Cerebellar cortex (tissue), 1 donor: ENCODE data around the gene OLAH.

Experiments
- DNase-seq: peaks from one replicate; pipeline ENCODE4 v3.0.0-alpha.2; 2015; ENCODE audit warnings: low spot score

The OLAH gene

DNA sequence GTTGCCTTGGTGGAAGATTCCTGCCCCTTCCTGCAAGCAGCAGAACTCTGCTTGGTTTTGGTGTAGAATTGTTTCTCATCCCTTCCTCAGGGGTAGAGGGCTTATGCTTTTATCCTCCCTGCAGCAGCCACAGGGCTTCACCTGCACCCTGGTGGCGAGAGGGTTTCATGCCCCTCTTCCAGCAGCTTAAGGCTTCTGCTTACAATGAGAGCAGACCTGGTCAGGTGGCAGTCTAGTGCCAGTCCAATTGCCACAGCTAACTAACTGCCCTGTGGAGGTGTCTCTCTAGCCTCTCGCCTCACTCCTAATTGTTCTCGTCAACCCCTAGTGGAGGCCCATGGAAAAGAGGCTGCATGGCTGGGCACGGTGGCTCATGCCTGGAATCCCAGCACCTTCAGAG, 25.5 kb downstream of the OLAH start:
- no peak for DNase-seq

GRCh38 chr10:15072358-15072757, 28.6 kb downstream of the OLAH start:
- no peak for DNase-seq

DNA sequence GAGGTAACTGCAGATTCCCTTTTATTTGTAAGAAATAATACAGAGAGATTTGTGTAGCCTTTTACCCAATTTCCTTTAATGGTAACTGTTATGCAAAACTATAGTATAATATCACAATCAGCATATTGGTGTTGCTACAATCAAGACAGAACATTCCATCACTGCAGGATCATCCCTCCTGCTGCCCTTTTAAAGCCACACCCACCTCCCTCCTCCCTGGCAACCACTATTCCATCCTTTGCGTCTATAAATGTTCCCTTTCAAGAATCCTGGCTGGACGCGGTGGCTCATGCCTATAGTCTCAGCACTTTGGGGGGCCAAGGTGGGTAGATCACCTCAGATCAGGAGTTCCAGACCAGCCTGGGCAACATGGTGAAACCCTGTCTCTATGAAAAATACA, 31.7 kb downstream of the OLAH start:
- DNase-seq, result no peak

DNA sequence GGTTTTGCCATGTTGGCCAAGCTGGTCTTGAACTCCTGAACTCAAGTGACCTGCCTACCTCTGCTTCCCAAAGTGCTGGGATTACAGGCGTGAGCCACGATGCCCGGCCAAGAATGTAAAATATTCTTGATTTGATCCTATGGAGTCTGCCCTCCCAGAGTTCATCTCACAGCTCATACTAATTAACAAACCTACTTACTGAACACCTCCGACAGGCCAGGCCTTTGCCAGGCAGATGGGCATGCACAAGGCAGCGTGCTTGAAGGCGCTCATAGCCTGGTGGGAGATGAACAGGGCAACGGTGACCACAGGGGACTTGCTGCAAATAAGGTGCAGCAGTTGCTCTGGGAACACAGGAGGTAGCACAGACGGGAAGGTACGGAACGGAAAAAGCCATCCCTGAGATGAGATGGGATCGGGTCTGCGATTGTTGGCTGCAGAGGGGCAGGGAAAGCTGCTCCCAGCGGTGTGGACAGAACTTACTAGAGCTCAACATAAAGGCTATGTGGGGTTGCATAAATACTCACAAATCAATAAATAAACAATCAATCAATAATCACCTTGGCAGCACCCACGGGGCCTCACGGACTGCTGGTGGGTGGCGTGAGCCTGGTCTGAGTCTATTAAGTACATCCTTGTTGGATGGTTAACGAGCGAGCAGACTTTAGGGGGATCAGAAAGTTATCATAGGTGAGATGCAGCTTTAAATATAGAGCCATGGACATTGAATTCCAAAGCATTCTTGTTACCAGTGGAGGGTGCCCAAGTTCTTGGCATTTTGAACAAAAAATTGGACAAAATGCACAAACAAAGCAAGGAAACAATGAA, 40.1 kb downstream of the OLAH start:
- DNase-seq, result no peak

- peak; percentile 93 for DNase-seq
Measured at GRCh38 chr10:15084502-15084922, 40.8 kb downstream of the OLAH start.

DNA sequence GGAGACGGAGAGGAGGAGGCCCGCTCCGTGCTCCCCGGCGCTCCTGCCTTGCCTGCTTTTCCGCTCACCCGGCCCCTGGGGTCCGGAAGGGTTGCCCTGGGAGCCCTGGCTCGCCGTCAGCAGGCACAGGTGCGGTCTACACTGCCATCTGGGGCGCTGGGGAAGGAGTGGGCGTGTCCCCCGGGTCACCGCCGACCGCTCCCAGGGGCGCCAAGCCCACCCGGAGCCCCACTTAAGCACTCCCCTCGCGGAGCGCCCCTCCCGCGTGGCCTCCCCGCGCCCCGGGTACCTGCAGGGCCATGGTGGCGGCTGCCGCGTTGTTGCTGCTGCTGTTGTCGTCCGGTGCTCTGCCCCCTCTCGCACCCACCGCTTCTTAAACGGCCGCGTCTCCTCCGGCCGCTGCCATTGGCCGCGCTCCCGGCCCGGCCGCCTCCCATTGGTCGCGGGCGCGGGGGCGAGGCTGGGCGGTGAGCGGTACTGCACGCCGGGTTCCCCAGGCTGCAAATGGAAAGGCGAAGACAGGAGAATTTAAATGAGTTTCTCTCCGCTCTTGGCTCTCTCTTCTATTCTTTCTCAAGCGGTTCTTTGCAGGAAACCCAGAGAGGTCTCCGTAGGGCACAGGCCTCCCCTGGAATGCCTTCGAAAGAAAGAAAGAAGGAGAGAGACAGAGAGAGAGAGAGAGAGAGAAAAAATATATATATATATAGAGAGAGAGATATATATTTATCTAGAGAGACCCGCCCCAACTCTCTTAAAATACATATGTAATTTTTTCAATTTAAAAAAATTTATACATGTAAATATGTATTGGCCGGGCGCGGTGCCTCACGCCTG, 44.9 kb downstream of the OLAH start, which contains the start of gene ACBD7:
TSS of gene ACBD7 (minus strand) at position 349 of the 834 bp plus-strand sequence. CDS start at position 301, 48 bp downstream.
- peak; percentile 82 for DNase-seq

DNA sequence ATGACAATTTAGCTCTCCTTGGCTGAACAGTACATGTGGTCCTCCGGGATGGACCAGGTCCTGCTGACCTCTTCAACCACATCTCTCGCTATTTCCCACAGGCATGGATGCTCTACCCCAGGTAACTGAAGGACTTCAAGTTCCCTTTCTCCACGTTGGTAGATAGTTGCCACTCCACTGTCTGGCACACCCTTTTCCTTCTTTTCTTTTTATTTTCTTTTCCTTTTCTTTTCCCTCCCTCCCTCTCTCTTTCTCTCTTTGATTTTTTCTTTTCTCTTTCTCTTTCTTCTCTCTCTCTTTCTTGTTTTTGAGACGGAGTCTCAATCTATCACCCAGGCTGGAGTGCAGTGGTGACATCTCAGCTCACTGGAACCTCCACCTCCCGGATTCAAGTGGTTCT, 47.7 kb downstream of the OLAH start:
- no peak for DNase-seq

DNA sequence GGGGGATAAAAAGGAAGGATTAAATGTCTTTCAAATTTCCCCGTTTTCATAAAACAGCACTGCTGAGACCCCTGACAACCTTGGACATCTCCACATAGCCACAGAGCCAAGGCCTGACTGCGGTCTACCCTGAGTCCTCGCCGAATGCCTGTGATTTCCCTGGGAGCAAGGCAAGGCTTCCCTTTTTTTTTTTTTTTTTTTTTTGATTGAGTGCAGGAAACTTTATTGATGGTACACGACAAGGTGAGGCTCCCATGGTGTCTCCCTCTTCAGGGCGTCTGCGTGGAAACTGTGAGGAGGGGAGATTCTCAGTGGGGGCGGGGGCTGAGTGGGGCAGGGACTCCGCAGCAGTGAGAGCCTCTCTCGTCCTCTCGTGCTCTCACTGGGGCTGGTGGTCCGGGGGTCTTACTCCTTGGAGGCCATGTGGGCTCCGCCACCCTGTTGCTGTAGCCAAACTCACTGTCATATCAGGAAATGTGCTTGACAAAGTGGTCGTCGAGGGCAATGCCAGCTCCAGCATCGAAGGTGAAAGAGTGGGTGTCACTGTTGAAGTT, 49.2 kb downstream of the OLAH start:
- DNase-seq, result no peak

DNA sequence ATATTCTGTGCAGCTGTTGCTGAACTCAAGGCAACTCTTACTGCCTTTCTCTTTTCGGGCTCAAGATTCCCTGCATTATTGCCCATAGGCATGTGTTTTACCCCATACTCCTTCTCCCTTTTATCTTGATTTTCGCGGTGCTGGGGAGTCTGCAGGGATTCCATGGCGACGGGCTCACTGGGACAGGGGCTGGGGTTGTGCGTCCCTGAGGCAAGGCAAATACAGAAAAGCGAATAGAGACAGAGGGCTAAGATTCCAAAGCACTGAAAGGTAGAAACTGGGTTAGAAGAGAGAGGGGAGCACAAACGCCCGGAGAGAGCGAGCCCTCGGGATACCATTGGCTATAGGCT, 52.9 kb downstream of the OLAH start:
- no peak for DNase-seq

GRCh38 chr10:15097011-15097812, 53.5 kb downstream of the OLAH start, which contains the start of gene RPP38:
TSS of gene RPP38 (plus strand) at chr10:15097355. CDS start at chr10:15103315, 5,960 bp downstream.
- DNase-seq, result peak; percentile 96

DNA sequence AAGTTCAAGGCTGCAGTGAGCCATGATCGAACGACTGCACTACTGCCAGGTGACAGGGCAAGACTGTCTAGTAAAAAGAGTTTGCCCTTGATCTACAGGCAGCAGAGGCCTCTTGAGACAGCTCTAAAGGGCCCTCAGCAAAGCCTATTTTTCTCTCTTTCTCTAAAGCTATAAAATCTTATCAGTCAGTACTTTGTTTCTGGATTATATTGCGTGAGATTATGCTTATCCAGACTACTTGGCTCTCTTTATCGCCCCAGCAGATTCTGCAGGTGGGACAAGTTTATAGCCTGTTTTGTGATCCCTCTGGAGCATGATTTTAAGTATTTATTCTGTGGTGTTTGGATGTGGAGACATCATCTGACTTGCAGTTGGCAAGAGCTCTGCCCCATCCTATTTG, 56.1 kb downstream of the OLAH start:
- DNase-seq, result no peak

DNA sequence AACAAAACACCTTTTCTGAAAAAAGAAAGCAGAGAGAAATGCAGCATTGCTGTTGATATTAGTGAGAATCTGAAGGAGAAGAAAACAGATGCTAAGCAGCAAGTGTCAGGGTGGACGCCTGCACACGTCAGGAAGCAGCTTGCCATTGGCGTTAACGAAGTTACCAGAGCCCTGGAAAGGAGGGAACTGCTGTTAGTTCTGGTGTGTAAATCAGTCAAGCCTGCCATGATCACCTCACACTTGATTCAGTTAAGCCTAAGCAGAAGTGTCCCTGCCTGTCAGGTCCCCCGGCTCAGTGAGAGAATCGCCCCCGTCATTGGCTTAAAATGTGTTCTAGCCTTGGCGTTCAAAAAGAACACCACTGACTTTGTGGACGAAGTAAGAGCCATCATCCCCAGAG, 59.8 kb downstream of the OLAH start:
- DNase-seq, result no peak

DNA sequence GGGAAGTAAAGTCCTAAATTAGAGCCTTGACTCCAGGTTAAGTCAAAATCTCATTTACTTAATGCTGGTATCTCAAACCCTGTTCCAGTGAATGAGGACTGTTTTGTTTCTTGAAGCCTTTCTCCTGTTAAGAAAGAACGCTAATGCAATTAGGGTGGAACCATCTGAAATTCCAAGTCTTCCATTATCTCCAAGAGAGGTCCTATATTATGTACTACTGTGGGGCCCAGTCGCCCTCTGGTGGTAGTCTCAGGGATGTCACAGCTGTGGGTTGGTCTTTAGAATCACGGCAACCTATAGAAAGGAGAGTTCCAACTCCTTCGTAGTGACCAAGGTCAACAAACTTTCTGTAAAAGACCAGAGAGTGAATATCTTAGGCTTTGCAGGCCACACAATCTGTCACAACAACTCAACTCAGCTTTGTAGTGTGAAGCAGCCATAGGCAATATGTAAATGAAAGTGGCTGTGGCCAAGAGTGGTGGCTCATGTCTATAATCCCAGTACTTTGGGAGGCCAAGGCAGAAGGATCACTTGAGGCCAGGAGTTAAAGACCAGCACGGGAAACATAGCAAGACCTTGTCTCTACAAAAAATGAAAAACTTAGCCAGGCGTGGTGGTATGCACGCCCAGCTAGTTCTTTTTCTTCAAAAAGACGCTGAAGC, 62.7 kb downstream of the OLAH start:
- peak; percentile 76 for DNase-seq

- no peak for DNase-seq
Measured at GRCh38 chr10:15112657-15113056, 68.9 kb downstream of the OLAH start.

GRCh38 chr10:15113766-15114165, 70.0 kb downstream of the OLAH start:
- DNase-seq, result no peak

- DNase-seq, result no peak
Measured at GRCh38 chr10:15116225-15116624, 72.5 kb downstream of the OLAH start.

DNA sequence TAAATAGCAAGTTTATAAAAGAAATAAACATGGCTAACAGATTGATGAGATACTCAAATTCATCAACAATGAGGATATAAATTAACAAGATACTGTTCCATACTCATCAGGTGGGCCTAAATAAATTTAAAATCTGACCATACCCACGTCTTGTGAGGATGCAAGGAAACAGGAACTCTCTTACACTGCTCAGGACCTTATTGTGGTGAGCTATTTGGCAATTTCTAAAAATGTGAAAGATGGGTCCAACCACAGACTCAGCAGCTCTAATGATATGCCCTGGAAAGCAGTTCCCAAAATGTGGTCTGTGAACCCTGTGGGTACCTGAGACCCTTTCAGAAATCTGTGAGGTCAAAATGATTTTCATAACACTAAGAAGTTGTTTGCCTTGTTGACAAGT, 74.9 kb downstream of the OLAH start:
- DNase-seq, result no peak

DNA sequence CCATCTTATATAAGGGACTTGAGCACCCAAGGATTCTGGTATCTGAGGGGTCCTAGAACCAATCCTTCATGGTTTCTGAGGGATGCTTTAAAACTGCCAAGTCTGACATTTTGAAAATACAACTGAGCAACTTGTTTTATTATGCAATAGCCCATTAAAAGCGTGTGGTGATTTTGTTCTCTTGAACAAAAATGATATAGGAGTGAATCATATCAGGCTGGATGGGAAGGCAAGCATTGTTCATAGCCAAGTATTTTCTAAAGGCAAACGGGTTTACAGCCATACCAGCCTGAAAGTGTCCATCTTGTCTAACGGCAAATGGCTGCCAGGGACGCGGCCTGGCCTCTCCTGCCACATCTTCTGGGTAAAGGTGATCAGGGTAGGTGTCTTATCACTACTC, 76.8 kb downstream of the OLAH start:
- DNase-seq, result no peak

DNA sequence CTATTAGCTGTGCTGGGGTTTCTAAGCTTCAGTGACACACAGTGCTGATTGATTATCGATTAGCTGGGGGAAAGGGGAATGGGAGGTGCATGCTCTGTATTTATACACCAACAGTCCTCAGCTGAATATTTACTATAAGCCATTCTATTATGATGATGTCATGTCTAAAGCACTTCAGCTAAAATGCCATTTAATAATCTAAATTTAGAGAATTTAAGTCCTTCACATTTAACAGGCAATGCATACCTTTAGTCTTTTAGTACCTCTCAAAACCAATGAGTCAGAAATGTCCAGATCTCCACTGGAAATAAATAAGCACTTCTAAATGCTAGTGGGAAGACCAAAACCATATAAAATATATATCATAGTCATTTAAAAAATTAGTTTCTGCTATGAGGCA, 78.0 kb downstream of the OLAH start:
- no peak for DNase-seq

DNA sequence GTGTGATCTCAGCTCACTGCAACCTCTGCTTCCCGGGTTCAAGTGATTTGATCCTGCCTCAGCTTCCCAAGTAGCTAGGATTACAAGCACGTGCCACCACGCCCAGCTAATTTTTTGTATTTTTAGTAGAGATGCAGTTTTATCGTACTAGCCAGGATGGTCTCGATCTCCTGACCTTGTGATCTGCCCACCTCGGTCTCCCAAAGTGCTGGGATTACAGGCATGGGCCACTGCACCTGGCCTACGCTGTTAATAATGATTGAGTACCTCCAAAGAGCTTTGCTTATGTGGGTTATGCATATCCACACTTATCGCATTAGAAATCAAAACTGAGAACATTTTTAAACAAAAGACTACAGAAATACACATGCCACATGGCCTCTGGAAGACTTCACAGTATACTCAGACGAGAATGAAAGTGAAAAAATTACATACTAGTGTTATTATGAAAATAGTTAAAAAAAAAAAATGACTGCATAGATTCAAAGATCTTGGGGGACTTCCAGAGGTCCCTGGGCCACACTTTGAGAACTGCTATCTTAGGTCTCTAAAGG, 78.8 kb downstream of the OLAH start:
- no peak for DNase-seq
